WTC11 (cell line): ENCODE results near the gene PLXDC1. TPM values are rescaled to one million over a fixed set of nuclear protein-coding genes. Genes with fewer than 3 reads are reported as not detected.

Experiments
- ATAC-seq: fragments of 200-7000 bp; cut with Tn5 transposase; 2 replicates; pipeline ENCODE4 v1.10.0; 2021; ENCODE audit warnings: mild to moderate bottlenecking, moderate library complexity
- CTCF ChIA-PET: fragments of 300-600 bp; sonication (Branson Sonifier 250); formaldehyde crosslinking; loops from one replicate; lab custom pipeline; 2021; ENCODE audit warnings: antibody characterized with exemption; lab: Charles Lee
- POLR2A ChIA-PET: fragments of 350-600 bp; sonication (Branson Sonifier 250); formaldehyde crosslinking; loops from one replicate; lab custom pipeline; 2021; ENCODE audit warnings: antibody characterized with exemption; lab: Charles Lee
- DNase-seq: peaks from one replicate; pipeline ENCODE4 v3.0.0; 2021; ENCODE audit warnings: low spot score
- H3K27ac Mint-ChIP-seq: 2 replicates; pipeline ENCODE4 v1.8.0; 2021; ENCODE audit warnings: mixed read lengths
- H3K27me3 Mint-ChIP-seq: 2 replicates; pipeline ENCODE4 v1.8.0; 2021; ENCODE audit warnings: low read depth, mild to moderate bottlenecking, moderate library complexity, mixed read lengths
- H3K36me3 Mint-ChIP-seq: 2 replicates; pipeline ENCODE4 v1.8.0; 2021; ENCODE audit warnings: mixed read lengths
- H3K4me1 Mint-ChIP-seq: 2 replicates; pipeline ENCODE4 v1.8.0; 2022; ENCODE audit warnings: mixed read lengths
- H3K4me3 Mint-ChIP-seq: 2 replicates; pipeline ENCODE4 v1.8.0; 2021; ENCODE audit warnings: mild to moderate bottlenecking, moderate library complexity, mixed read lengths
- H3K9me3 Mint-ChIP-seq: 2 replicates; pipeline ENCODE4 v1.8.0; 2021; ENCODE audit warnings: mixed read lengths
- CBFB ChIP-seq: sonication (generic); formaldehyde crosslinking; IDR thresholded peaks from 2 replicates; pipeline ENCODE4 v1.8.1; 2022; ENCODE audit warnings: mild to moderate bottlenecking, low read depth, missing genetic modification reagents
- ERG ChIP-seq: fragments of 250-450 bp; sonication (Bioruptor Pico); IDR thresholded peaks from 2 replicates; pipeline ENCODE4 v1.8.0; 2021; ENCODE audit warnings: mild to moderate bottlenecking
- FOXP1 ChIP-seq: sonication (generic); formaldehyde crosslinking; IDR thresholded peaks from 2 replicates; pipeline ENCODE4 v1.8.0; 2022; ENCODE audit warnings: missing genetic modification reagents, mild to moderate bottlenecking, moderate library complexity, borderline replicate concordance
- GRHL2 ChIP-seq: fragments of 250-450 bp; sonication (Bioruptor Pico); IDR thresholded peaks from 2 replicates; pipeline ENCODE4 v1.8.0; 2022; ENCODE audit warnings: mild to moderate bottlenecking, moderate library complexity; ENCODE audit not compliant: insufficient replicate concordance, severe bottlenecking
- GTF2I ChIP-seq: fragments of 250-450 bp; sonication (Bioruptor Pico); conservative IDR thresholded peaks from 2 replicates; pipeline ENCODE4 v1.4.0; 2021; ENCODE audit warnings: mild to moderate bottlenecking
- HMGA2 ChIP-seq: fragments of 250-450 bp; sonication (Bioruptor Pico); IDR thresholded peaks from 2 replicates; pipeline ENCODE4 v1.4.0; 2021; ENCODE audit warnings: mild to moderate bottlenecking, moderate library complexity
- IRF1 ChIP-seq: sonication (generic); formaldehyde crosslinking; IDR thresholded peaks from 2 replicates; pipeline ENCODE4 v1.8.0; 2023; ENCODE audit warnings: missing genetic modification reagents
- JAZF1 ChIP-seq: fragments of 250-450 bp; sonication (Bioruptor Pico); IDR thresholded peaks from 2 replicates; pipeline ENCODE4 v1.9.0; 2021; ENCODE audit warnings: moderate library complexity, mild to moderate bottlenecking, inconsistent platforms
- KAT7 ChIP-seq: sonication (generic); formaldehyde crosslinking; IDR thresholded peaks from 2 replicates; pipeline ENCODE4 v1.8.1; 2023; ENCODE audit warnings: missing genetic modification reagents, mild to moderate bottlenecking, borderline replicate concordance
- MLX ChIP-seq: sonication (generic); formaldehyde crosslinking; IDR thresholded peaks from 2 replicates; pipeline ENCODE4 v1.8.1; 2023; ENCODE audit warnings: mild to moderate bottlenecking, missing genetic modification reagents, moderate library complexity
- NFE2L1 ChIP-seq: sonication (generic); formaldehyde crosslinking; IDR thresholded peaks from 2 replicates; pipeline ENCODE4 v1.8.1; 2023; ENCODE audit warnings: missing genetic modification reagents
- NFYB ChIP-seq: sonication (generic); formaldehyde crosslinking; conservative IDR thresholded peaks from 2 replicates; pipeline ENCODE4 v1.8.0; 2022; ENCODE audit warnings: low read depth, missing genetic modification reagents
- OVOL2 ChIP-seq: fragments of 250-450 bp; sonication (Bioruptor Pico); IDR thresholded peaks from 2 replicates; pipeline ENCODE4 v1.9.0; 2021; ENCODE audit warnings: mild to moderate bottlenecking, borderline replicate concordance
- RELA ChIP-seq: sonication (generic); formaldehyde crosslinking; IDR thresholded peaks from 2 replicates; pipeline ENCODE4 v1.8.1; 2022; ENCODE audit warnings: missing genetic modification reagents, mild to moderate bottlenecking, borderline replicate concordance
- RORB ChIP-seq: fragments of 250-450 bp; sonication (Bioruptor Pico); IDR thresholded peaks from 2 replicates; pipeline ENCODE4 v1.9.0; 2021; ENCODE audit warnings: mild to moderate bottlenecking
- SOX15 ChIP-seq: fragments of 250-450 bp; sonication (Bioruptor Pico); IDR thresholded peaks from 2 replicates; pipeline ENCODE4 v1.9.0; 2021; ENCODE audit warnings: mild to moderate bottlenecking
- TCF7 ChIP-seq: sonication (generic); formaldehyde crosslinking; IDR thresholded peaks from 2 replicates; pipeline ENCODE4 v1.8.0; 2022; ENCODE audit warnings: mild to moderate bottlenecking, low read depth, missing genetic modification reagents, moderate library complexity
- ZNF263 ChIP-seq: sonication (generic); formaldehyde crosslinking; IDR thresholded peaks from 2 replicates; pipeline ENCODE4 v1.8.1; 2022; ENCODE audit warnings: low read depth, mild to moderate bottlenecking, moderate library complexity, missing genetic modification reagents
- ZNF317 ChIP-seq: sonication (generic); formaldehyde crosslinking; IDR thresholded peaks from 2 replicates; pipeline ENCODE4 v1.8.1; 2023; ENCODE audit warnings: low read depth, mild to moderate bottlenecking, moderate library complexity, missing genetic modification reagents, borderline replicate concordance
- total RNA-seq: library from RNA; stranded (reverse); gene quantifications from 3 replicates; pipeline ENCODE4 v1.2.3, GENCODE V29; 2021
- TF ChIP-seq, protein P1 (sequence below): fragments of 250-450 bp; sonication (Bioruptor Pico); IDR thresholded peaks from 2 replicates; pipeline ENCODE4 v2.1.2; 2022; ENCODE audit warnings: mild to moderate bottlenecking, moderate library complexity
- TF ChIP-seq, protein P2 (sequence below): sonication (generic); formaldehyde crosslinking; IDR thresholded peaks from 2 replicates; pipeline ENCODE4 v1.8.1; 2022; ENCODE audit warnings: low read depth, mild to moderate bottlenecking, moderate library complexity, missing genetic modification reagents, borderline replicate concordance
- TF ChIP-seq, protein P3 (sequence below): sonication (generic); formaldehyde crosslinking; IDR thresholded peaks from 2 replicates; pipeline ENCODE4 v1.8.1; 2022; ENCODE audit warnings: low read depth, missing genetic modification reagents, borderline replicate concordance

PLXDC1 gene
- total RNA-seq, 1 experiment from 2014 or later = 5.4 TPM

- CTCF ChIA-PET = interaction anchor here (1.3 kb wide), 1 partner anchor 75 kb away, joined by 3 read pairs; no protein-coding TSS in a partner anchor
- no peak overlapping the region for H3K4me3 Mint-ChIP-seq
- DNase-seq (no peak), ATAC-seq (no peak)
- no peak overlapping the region for H3K27ac Mint-ChIP-seq
- peaks cover 7% of the 10 kb centered on the region for H3K9me3 Mint-ChIP-seq
- POLR2A ChIA-PET = interaction anchor here (0.5 kb wide), 1 partner anchor 45 kb away, joined by 4 read pairs; no protein-coding TSS in a partner anchor
- H3K36me3 Mint-ChIP-seq = peaks cover 8% of the 10 kb centered on the region
- no peaks in the 10 kb centered on the region for H3K27me3 Mint-ChIP-seq
- H3K4me1 Mint-ChIP-seq = peaks cover 23% of the 10 kb centered on the region
- TF ChIP-seq JAZF1 (CRISPR knock-in tag) = no peak
- TF ChIP-seq, protein P1, sequence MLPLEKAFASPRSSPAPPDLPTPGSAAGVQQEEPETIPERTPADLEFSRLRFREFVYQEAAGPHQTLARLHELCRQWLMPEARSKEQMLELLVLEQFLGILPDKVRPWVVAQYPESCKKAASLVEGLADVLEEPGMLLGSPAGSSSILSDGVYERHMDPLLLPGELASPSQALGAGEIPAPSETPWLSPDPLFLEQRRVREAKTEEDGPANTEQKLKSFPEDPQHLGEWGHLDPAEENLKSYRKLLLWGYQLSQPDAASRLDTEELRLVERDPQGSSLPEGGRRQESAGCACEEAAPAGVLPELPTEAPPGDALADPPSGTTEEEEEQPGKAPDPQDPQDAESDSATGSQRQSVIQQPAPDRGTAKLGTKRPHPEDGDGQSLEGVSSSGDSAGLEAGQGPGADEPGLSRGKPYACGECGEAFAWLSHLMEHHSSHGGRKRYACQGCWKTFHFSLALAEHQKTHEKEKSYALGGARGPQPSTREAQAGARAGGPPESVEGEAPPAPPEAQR (CRISPR knock-in tag) = no peak
- TF ChIP-seq NFYB = no peak
- TF ChIP-seq SOX15 (CRISPR knock-in tag) = no peak
Measured at GRCh38 chr17:39058524-39058923, 92.9 kb downstream of the PLXDC1 start.

DNA sequence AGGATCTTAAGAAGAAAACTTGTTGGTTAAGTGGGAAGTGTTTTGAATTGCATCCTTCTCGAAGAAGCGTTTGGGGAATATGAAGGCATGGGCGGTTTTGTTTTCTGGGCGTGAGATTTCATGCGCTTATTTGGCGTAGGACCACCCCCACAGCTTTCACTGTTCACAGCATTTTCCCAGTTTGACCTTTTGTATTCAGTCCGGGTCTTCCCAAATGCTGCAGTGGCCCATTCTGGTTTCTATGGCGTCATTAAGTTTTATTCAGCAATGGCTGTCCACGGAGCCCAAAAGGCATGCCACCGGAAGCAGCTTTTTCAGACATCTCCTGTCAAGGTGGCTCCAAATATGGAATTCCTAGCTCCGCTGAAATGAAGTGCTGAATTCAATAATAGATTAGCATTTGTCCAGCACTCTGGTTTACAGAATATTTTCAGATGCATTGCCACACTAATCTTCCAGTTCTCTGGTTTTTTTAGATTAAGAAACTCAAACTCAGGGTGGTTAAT, 93.7 kb downstream of the PLXDC1 start:
- Mint-ChIP-seq H3K4me3 (peak overlapping the region; percentile 82), H3K27ac (no peak overlapping the region), H3K4me1 (peaks cover 15% of the 10 kb centered on the region), H3K27me3 (no peaks in the 10 kb centered on the region), H3K9me3 (peaks cover 7% of the 10 kb centered on the region)
- no peak for ATAC-seq
- no peak for DNase-seq
- POLR2A ChIA-PET = no interaction called here
- no peak for TF ChIP-seq ZNF317 (CRISPR knock-in tag)
- TF ChIP-seq GRHL2 (CRISPR knock-in tag) = no peak
- no peak for TF ChIP-seq RELA (CRISPR knock-in tag)
- TF ChIP-seq, protein P2, sequence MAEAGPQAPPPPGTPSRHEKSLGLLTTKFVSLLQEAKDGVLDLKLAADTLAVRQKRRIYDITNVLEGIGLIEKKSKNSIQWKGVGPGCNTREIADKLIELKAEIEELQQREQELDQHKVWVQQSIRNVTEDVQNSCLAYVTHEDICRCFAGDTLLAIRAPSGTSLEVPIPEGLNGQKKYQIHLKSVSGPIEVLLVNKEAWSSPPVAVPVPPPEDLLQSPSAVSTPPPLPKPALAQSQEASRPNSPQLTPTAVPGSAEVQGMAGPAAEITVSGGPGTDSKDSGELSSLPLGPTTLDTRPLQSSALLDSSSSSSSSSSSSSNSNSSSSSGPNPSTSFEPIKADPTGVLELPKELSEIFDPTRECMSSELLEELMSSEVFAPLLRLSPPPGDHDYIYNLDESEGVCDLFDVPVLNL = no peak
- TF ChIP-seq OVOL2 (CRISPR knock-in tag) = no peak
- no peak for TF ChIP-seq IRF1 (CRISPR knock-in tag)
- TF ChIP-seq NFE2L1 = no peak
- no peak for TF ChIP-seq CBFB
- TF ChIP-seq, all 79 proteins: peak for 0
- CTCF ChIA-PET = interaction anchor here (1.4 to 1.8 kb wide), 2 partner anchors 96 to 107 kb away, joined by 4 to 6 read pairs; no protein-coding TSS in a partner anchor
- peaks cover 8% of the 10 kb centered on the region for H3K36me3 Mint-ChIP-seq

DNA sequence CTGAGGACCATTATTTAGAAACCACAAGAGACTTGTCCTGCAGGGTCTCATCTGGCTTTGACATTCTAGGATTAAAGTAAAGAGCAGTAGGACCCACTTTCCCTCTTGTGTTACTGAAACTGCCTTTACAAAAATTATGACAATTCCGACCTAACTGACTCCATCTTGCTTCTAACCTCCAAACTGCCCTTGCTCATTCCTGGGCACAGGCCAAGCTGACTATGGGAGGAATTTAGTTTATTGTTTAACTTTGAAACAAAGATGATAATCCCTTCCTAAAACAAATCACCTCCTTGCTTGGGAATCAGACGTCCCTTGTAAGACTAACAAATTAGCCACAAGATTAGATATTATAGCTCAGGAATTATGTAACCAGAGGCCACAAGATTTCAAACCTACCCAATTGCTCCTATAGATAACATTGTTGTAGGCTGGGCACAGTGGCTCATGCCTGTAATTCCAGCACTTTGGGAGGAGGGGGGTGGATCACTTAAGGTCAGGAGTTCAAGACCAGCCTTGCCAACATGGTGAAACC, 97.3 kb downstream of the PLXDC1 start:
- Mint-ChIP-seq H3K27ac (no peak overlapping the region), H3K9me3 (peaks cover 20% of the 10 kb centered on the region), H3K27me3 (no peaks in the 10 kb centered on the region), H3K4me3 (no peak overlapping the region), H3K36me3 (peaks cover 8% of the 10 kb centered on the region), H3K4me1 (peaks cover 15% of the 10 kb centered on the region)
- no peak for DNase-seq
- ATAC-seq = no peak
- ChIA-PET POLR2A (no interaction called here), CTCF (interaction anchor here (1.8 kb wide), 1 partner anchor 110 kb away, joined by 5 read pairs; no protein-coding TSS in a partner anchor)
- TF ChIP-seq ZNF263 = no peak
- TF ChIP-seq HMGA2 (CRISPR knock-in tag) = no peak
- no peak for TF ChIP-seq CBFB
- no peak for TF ChIP-seq GTF2I (CRISPR knock-in tag)
- TF ChIP-seq, protein P3, sequence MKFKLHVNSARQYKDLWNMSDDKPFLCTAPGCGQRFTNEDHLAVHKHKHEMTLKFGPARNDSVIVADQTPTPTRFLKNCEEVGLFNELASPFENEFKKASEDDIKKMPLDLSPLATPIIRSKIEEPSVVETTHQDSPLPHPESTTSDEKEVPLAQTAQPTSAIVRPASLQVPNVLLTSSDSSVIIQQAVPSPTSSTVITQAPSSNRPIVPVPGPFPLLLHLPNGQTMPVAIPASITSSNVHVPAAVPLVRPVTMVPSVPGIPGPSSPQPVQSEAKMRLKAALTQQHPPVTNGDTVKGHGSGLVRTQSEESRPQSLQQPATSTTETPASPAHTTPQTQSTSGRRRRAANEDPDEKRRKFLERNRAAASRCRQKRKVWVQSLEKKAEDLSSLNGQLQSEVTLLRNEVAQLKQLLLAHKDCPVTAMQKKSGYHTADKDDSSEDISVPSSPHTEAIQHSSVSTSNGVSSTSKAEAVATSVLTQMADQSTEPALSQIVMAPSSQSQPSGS (CRISPR knock-in tag) = no peak
- no peak for TF ChIP-seq RORB (CRISPR knock-in tag)
- TF ChIP-seq TCF7 = no peak
- TF ChIP-seq MLX (CRISPR knock-in tag) = no peak
- no peak for TF ChIP-seq FOXP1
- TF ChIP-seq RELA (CRISPR knock-in tag) = no peak
- no peak for TF ChIP-seq KAT7
- no peak for TF ChIP-seq ERG (CRISPR knock-in tag)
